Measurements from ENCODE around the gene SASH3. TPM values are rescaled to one million over a fixed set of nuclear protein-coding genes. Genes with fewer than 3 reads are reported as not detected.

SASH3 gene
- total and polyA plus RNA-seq, 2 experiments from 2014 or later = 0.13 TPM; not detected in 1

DNA sequence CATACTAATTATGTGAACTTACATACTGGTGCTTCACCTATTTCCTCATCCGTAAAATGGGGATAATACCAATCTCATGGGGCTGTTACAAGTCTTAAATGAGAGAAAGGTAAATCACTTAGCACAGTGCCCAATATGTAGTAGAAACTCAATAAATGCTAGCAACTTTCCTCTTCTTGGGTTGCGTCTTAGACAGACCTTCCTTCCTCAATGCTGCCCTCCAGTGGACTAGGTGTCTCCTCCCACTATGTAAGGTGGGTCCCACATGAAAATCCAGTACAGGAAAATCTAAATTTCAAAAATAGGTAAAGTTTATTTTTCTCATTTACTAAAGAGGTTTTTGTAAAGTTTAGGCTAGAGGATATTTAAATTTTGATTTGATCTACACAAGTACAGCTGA is 43.4 kb downstream of the SASH3 start:
- DNase-seq (ENCODE audit: low read depth in 1 of 2, low spot score in 1 of 2) = peak; percentile 28 to 65
- H3K27me3 ChIP-seq = no peaks in the 10 kb centered on the region
- H3K4me3 ChIP-seq = no peak overlapping the region
- H3K27ac ChIP-seq = no peak overlapping the region
- H3K9me3 ChIP-seq (ENCODE audit: low read depth) = no peaks in the 10 kb centered on the region
- H3K4me1 ChIP-seq (ENCODE audit: low read depth) = no peaks in the 10 kb centered on the region
- no peaks in the 10 kb centered on the region for H3K36me3 ChIP-seq
- TF ChIP-seq, protein P1, sequence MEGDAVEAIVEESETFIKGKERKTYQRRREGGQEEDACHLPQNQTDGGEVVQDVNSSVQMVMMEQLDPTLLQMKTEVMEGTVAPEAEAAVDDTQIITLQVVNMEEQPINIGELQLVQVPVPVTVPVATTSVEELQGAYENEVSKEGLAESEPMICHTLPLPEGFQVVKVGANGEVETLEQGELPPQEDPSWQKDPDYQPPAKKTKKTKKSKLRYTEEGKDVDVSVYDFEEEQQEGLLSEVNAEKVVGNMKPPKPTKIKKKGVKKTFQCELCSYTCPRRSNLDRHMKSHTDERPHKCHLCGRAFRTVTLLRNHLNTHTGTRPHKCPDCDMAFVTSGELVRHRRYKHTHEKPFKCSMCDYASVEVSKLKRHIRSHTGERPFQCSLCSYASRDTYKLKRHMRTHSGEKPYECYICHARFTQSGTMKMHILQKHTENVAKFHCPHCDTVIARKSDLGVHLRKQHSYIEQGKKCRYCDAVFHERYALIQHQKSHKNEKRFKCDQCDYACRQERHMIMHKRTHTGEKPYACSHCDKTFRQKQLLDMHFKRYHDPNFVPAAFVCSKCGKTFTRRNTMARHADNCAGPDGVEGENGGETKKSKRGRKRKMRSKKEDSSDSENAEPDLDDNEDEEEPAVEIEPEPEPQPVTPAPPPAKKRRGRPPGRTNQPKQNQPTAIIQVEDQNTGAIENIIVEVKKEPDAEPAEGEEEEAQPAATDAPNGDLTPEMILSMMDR (IDR thresholded peaks at IDR 0.05; ENCODE audit: low read depth, low read length) = peak; percentile 62

DNA sequence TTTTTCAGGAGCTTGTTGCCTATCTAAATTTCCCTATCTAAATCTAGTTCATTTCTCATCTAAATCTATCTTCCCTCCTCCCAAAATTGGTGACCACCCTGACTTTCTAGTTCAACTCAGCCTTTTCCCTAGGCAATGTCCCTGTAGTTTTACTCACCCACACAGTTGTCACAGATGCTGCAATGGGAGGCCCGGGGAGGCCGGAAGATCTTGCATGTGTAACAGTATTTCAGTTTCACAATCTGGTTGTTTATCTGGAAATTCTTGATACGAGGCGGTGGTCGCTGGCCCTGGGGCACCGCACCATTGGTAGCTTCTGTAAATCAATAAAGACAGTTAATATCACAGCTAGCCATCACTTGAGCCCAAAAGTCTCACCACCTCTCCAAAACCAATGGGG is 43.8 kb downstream of the SASH3 start:
- no peak for DNase-seq (ENCODE audit: low read depth in 1 of 2, low spot score in 1 of 2)

DNA sequence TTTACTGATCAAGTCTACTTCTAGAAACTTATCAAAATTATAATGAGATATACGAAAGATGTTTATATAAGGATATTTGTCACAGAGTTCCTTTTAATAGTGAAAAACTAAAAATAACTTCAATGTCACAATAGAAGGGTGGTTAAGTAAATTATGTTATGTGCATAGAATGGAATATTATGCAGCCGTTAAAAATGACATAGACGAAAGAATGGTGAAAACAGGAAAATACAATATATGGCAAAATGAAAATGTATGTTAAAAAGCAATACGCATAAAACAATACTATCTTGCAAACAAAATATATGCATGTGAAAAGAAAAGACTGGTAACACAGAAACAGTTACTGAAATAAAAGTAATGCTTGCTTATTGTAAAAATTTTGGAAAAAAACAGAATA is 44.9 kb downstream of the SASH3 start:
- Histone ChIP-seq H3K36me3 (no peaks in the 10 kb centered on the region), H3K4me3 (no peak overlapping the region), H3K27ac (no peak overlapping the region), H3K27me3 (no peaks in the 10 kb centered on the region), H3K9me3 (ENCODE audit: low read depth) (no peaks in the 10 kb centered on the region), H3K4me1 (ENCODE audit: low read depth) (no peaks in the 10 kb centered on the region)
- no peak for DNase-seq (ENCODE audit: low read depth in 1 of 2, low spot score in 1 of 2)
- TF ChIP-seq, protein P1 (IDR thresholded peaks at IDR 0.05; ENCODE audit: low read depth, low read length) = no peak

More for the DNA sequence above, 43.8 kb downstream of the SASH3 start:
- Histone ChIP-seq H3K36me3 (no peaks in the 10 kb centered on the region), H3K27me3 (no peaks in the 10 kb centered on the region), H3K4me1 (ENCODE audit: low read depth) (no peaks in the 10 kb centered on the region), H3K9me3 (ENCODE audit: low read depth) (no peaks in the 10 kb centered on the region), H3K27ac (no peak overlapping the region), H3K4me3 (no peak overlapping the region)
- TF ChIP-seq, protein P1 (IDR thresholded peaks at IDR 0.05; ENCODE audit: low read depth, low read length) = no peak

DNA sequence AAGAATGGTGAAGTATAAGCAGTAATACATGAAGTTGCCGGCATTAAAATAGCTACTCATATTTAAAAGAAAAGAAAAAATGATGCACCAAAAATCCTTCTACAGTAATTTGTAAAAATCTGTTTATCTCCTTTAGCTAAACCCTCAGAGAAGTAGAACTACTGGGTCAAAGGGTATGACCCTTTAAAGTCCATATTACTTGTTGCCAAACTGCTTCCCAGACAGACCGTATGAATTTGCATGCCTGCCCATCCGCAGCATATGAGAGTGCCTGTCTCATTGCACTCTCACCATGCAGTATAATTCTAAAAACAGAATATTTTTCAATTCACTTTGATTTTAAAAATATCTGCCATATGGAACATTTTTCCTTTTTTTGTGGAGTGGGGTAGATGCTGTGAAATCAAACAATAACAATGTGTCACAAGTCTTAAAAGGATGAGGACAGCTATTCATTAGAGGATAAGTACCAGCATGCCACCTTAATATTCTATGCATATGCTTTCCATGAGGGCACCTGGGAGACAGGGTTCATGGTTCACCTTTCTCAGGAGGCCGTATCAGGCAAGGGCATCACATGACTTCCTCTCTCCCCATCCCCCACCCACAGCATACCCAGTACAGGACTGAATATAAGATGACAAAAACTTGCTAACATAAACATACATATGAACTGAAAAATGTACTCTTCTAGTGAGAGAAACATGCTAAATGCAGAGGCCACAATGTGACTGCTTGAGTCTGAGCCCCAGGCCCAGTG is 46.2 kb downstream of the SASH3 start:
- Histone ChIP-seq H3K4me3 (no peak overlapping the region), H3K27me3 (no peaks in the 10 kb centered on the region), H3K4me1 (ENCODE audit: low read depth) (no peaks in the 10 kb centered on the region), H3K36me3 (no peaks in the 10 kb centered on the region), H3K9me3 (ENCODE audit: low read depth) (no peaks in the 10 kb centered on the region), H3K27ac (no peak overlapping the region)
- DNase-seq (ENCODE audit: low read depth in 1 of 2, low spot score in 1 of 2) = no peak
- TF ChIP-seq, protein P1 (IDR thresholded peaks at IDR 0.05; ENCODE audit: low read depth, low read length) = no peak

DNA sequence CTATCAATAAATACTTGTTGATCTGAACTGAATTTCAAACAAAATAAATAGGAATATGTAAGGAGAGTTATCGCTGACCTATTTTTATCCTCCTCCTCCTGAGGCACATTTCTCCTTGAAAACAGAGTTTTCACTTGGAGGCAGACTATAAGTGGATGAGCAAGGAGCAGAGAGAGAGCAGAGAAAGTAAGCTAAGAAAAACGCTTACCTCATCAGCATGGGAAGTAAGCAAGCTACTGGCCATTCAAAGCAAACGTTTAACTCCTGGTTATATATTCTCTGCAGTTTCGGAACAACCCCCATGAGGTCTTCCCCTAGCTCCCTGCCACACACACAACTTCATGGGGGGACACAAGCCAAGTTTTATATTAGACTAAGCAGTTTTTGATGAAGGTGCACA is 50.7 kb downstream of the SASH3 start:
- Histone ChIP-seq H3K36me3 (no peaks in the 10 kb centered on the region), H3K9me3 (ENCODE audit: low read depth) (no peaks in the 10 kb centered on the region), H3K4me1 (ENCODE audit: low read depth) (no peaks in the 10 kb centered on the region), H3K27ac (no peak overlapping the region), H3K27me3 (no peaks in the 10 kb centered on the region), H3K4me3 (no peak overlapping the region)
- TF ChIP-seq, protein P1 (IDR thresholded peaks at IDR 0.05; ENCODE audit: low read depth, low read length) = no peak
- no peak for DNase-seq (ENCODE audit: low read depth in 1 of 2, low spot score in 1 of 2)

Measured in cardiac muscle cell (in vitro differentiated cells and primary cell).